AG04449 (cell line): ENCODE measurements around the gene ITFG2.
A peak's percentile ranks its signal among the peaks of the same experiment; 100 is the strongest.

Experiments used
- CTCF ChIA-PET: fragments of 350-600 bp; formaldehyde crosslinking; extraction: SDS; loops from one replicate; lab custom pipeline; 2021; ENCODE audit warnings: antibody characterized with exemption; lab: Yijun Ruan, JAX
- POLR2A ChIA-PET: fragments of 400-600, 350-600 bp; formaldehyde crosslinking; extraction: SDS; loops from one replicate; lab custom pipeline; 2020; ENCODE audit warnings: antibody characterized with exemption, inconsistent platforms; lab: Yijun Ruan, JAX
- DNase-seq: peaks from one replicate; pipeline ENCODE4 v3.0.0-alpha.2; 2010; ENCODE audit warnings: low read depth, low spot score
- H3K4me3 ChIP-seq: 2 replicates; pipeline ENCODE4 v1.5.1; 2011; ENCODE audit warnings: low read depth, mild to moderate bottlenecking, control low read depth, low read length
- CTCF ChIP-seq: IDR thresholded peaks from one replicate; pipeline ENCODE4 v1.5.1; 2011; ENCODE audit warnings: mild to moderate bottlenecking, moderate library complexity, low read length, control low read depth, inconsistent platforms; ENCODE audit not compliant: insufficient read depth; ENCODE audit errors: missing control alignments

ITFG2 gene

GRCh38 chr12:2797721-2798418, 14.6 kb upstream of the ITFG2 start:
- POLR2A ChIA-PET: no interaction called here
- no peak for TF ChIP-seq CTCF
- CTCF ChIA-PET: interaction anchor here (0.8 kb wide), 1 partner anchor 57 kb away, joined by 3 read pairs; no protein-coding TSS in a partner anchor
- H3K4me3 ChIP-seq: no peak overlapping the region
- no peak for DNase-seq

- no peak for DNase-seq
- H3K4me3 ChIP-seq: no peak overlapping the region
- no peak for TF ChIP-seq CTCF
- CTCF ChIA-PET: interaction anchor here (1.2 kb wide), 1 partner anchor 16 kb away, joined by 4 read pairs; no protein-coding TSS in a partner anchor
- POLR2A ChIA-PET: no interaction called here
These were observed 12.4 kb upstream of the ITFG2 start for GRCh38 chr12:2800046-2800570.

GRCh38 chr12:2801044-2801783, 11.3 kb upstream of the ITFG2 start:
- no peak overlapping the region for H3K4me3 ChIP-seq
- ChIA-PET CTCF (no interaction called here), POLR2A (no interaction called here)
- no peak for DNase-seq
- TF ChIP-seq CTCF: no peak

DNA sequence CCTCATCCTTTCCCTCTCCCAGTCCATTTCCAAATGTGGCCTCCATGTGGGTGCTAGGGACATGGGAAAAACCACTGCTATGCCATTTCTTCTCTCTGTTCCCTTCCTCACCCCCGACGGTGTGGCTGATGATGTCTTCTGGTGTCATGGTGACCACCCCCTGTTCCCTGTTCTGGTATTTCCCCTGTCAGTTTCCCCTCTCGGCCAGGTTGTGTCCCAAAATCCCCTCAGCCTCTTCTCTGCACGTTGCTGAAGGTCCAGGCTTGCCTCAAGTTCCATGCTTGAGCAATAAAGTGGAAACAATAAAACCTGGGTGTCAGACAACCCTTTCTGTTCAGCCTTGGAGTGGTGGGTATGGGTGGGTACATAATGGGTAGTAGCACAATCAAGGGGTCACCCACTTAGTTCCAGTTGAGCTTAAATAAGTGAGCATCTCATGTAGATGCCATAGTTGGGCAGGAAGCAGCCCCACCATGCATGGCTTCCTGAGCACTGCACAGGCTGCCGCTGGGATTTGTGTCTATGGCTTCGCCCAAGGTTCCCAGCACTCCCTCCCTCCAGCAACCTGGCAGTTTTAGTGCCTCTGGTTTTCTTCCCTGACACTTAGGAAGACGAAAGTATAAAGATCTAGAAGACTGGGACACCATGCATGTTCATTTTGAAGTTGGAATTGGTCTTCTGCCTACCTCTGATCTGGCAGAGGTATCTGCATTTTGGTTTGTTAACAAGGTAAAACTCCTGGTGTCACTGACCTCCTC, 8.7 kb upstream of the ITFG2 start:
- H3K4me3 ChIP-seq: no peak overlapping the region
- DNase-seq: no peak
- CTCF ChIA-PET: interaction anchor here (1.6 to 2.1 kb wide), 2 partner anchors 11 to 64 kb away, joined by 5 read pairs; no protein-coding TSS in a partner anchor
- POLR2A ChIA-PET: interaction anchor here (1.3 to 1.7 kb wide), 2 partner anchors 8 to 9 kb away, joined by 7 to 8 read pairs; partner anchors contain the start of gene ITFG2
- TF ChIP-seq CTCF: no peak

DNA sequence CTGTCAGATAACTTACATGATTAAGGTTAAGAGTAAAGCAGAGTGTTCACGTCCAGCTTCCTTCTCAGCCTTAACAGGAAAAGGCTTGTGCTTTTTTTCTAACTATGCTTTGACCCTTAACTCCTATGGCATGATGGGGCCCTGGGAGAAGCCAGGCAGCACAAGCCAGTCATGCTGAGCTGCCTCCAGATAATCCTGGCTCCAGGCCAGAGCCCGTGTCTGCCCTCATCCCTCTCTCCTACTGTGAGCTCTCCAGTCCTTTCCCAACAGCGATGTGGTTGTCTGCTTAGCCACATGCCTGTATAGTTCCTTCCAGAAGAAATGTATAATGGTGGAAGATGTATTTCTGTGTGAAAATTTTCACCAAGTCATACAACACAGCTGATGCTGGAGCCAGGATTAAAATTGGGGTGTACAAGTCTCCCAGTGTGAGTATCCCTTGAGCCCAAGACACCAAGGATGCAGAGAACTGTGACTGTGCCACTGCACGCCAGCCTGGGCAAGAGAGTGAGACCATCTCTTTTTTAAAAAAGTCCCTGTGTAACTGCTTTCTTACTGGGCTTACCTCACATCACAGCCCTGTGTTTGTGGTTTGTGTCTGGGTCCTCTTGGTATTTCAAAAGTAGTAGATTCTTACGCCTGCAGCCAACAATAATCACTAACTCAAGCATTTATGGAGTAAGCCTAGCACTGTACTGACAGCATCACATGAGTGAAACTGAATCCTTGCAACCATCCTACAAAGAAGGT, 7.9 kb upstream of the ITFG2 start:
- POLR2A ChIA-PET: interaction anchor here (1.3 to 1.7 kb wide), 2 partner anchors 8 to 9 kb away, joined by 7 to 8 read pairs; partner anchors contain the start of gene ITFG2
- H3K4me3 ChIP-seq: no peak overlapping the region
- CTCF ChIA-PET: interaction anchor here (1.2 to 2.1 kb wide), 3 partner anchors 10 to 64 kb away, joined by 3 to 5 read pairs (median 5); no protein-coding TSS in a partner anchor
- TF ChIP-seq CTCF: no peak
- DNase-seq: peak; percentile 29
